Measurements from ENCODE around the gene RAB11A.

RAB11A gene

DNA sequence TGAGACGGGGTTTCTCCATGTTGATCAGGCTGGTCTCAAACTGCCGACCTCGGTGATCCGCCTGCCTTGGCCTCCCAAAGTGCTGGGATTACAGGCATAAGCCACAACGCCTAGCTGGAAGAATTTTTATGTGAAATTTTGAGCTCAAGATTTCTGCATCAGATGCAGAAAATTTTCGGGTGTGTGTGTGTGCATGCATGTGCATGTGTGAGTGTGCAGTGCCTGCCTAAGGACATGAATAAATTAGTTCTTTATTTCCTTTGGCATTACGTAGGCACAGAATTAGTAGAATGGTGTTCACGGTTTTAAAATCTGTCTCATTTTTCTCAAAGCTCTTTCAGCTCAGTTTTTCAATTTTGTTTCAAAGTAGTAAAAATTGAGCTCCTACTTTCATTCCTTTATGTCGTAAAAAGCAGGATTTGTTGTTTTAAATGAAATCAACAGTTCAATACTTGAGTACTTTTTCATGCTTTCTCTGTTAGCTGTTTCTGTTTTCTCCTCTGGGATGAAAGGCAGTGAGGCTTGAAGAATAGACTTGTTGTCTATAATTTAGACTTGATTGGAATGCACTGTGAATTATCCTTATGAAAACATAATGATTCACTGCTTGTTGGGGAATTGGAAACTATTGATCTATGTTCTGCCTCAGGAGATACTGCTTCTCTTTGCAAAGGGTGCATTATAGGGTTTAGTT lies 23.3 kb upstream of the RAB11A start:
- TF ChIP-seq ZFP30 (CRISPR knock-in tag; IDR thresholded peaks at IDR 0.05) (no peak), ZNF8 (CRISPR knock-in tag; IDR thresholded peaks at IDR 0.05) (no peak), ESRRG (CRISPR knock-in tag; IDR thresholded peaks at IDR 0.05) (no peak), CREB5 (CRISPR knock-in tag; IDR thresholded peaks at IDR 0.05; ENCODE audit: low read depth) (no peak), BACH2 (CRISPR knock-in tag; IDR thresholded peaks at IDR 0.05; ENCODE audit: borderline replicate concordance) (no peak), SNAI2 (CRISPR knock-in tag; IDR thresholded peaks at IDR 0.05) (no peak), ARNTL (CRISPR knock-in tag; IDR thresholded peaks at IDR 0.05; ENCODE audit: borderline replicate concordance, low read depth) (no peak), PPARA (CRISPR knock-in tag; IDR thresholded peaks at IDR 0.05; ENCODE audit: borderline replicate concordance) (no peak), ZC3H10 (CRISPR knock-in tag; IDR thresholded peaks at IDR 0.05) (no peak), ZFP3 (CRISPR knock-in tag; IDR thresholded peaks at IDR 0.05) (no peak), OSR1 (CRISPR knock-in tag; IDR thresholded peaks at IDR 0.05) (no peak), GLIS3 (CRISPR knock-in tag; IDR thresholded peaks at IDR 0.05) (no peak), CSDC2 (CRISPR knock-in tag; IDR thresholded peaks at IDR 0.05) (no peak), ZNF565 (CRISPR knock-in tag; conservative IDR thresholded peaks at IDR 0.05; ENCODE audit: low read depth) (no peak), TOX (CRISPR knock-in tag; IDR thresholded peaks at IDR 0.05; ENCODE audit: borderline replicate concordance) (no peak), RARB (CRISPR knock-in tag; IDR thresholded peaks at IDR 0.05) (no peak)
- TF ChIP-seq, protein P1, sequence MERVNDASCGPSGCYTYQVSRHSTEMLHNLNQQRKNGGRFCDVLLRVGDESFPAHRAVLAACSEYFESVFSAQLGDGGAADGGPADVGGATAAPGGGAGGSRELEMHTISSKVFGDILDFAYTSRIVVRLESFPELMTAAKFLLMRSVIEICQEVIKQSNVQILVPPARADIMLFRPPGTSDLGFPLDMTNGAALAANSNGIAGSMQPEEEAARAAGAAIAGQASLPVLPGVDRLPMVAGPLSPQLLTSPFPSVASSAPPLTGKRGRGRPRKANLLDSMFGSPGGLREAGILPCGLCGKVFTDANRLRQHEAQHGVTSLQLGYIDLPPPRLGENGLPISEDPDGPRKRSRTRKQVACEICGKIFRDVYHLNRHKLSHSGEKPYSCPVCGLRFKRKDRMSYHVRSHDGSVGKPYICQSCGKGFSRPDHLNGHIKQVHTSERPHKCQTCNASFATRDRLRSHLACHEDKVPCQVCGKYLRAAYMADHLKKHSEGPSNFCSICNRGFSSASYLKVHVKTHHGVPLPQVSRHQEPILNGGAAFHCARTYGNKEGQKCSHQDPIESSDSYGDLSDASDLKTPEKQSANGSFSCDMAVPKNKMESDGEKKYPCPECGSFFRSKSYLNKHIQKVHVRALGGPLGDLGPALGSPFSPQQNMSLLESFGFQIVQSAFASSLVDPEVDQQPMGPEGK (CRISPR knock-in tag; IDR thresholded peaks at IDR 0.05; ENCODE audit: borderline replicate concordance): no peak
- TF ChIP-seq, protein P2, sequence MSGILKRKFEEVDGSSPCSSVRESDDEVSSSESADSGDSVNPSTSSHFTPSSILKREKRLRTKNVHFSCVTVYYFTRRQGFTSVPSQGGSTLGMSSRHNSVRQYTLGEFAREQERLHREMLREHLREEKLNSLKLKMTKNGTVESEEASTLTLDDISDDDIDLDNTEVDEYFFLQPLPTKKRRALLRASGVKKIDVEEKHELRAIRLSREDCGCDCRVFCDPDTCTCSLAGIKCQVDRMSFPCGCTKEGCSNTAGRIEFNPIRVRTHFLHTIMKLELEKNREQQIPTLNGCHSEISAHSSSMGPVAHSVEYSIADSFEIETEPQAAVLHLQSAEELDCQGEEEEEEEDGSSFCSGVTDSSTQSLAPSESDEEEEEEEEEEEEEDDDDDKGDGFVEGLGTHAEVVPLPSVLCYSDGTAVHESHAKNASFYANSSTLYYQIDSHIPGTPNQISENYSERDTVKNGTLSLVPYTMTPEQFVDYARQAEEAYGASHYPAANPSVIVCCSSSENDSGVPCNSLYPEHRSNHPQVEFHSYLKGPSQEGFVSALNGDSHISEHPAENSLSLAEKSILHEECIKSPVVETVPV (CRISPR knock-in tag; IDR thresholded peaks at IDR 0.05): no peak
- TF ChIP-seq, protein P3, sequence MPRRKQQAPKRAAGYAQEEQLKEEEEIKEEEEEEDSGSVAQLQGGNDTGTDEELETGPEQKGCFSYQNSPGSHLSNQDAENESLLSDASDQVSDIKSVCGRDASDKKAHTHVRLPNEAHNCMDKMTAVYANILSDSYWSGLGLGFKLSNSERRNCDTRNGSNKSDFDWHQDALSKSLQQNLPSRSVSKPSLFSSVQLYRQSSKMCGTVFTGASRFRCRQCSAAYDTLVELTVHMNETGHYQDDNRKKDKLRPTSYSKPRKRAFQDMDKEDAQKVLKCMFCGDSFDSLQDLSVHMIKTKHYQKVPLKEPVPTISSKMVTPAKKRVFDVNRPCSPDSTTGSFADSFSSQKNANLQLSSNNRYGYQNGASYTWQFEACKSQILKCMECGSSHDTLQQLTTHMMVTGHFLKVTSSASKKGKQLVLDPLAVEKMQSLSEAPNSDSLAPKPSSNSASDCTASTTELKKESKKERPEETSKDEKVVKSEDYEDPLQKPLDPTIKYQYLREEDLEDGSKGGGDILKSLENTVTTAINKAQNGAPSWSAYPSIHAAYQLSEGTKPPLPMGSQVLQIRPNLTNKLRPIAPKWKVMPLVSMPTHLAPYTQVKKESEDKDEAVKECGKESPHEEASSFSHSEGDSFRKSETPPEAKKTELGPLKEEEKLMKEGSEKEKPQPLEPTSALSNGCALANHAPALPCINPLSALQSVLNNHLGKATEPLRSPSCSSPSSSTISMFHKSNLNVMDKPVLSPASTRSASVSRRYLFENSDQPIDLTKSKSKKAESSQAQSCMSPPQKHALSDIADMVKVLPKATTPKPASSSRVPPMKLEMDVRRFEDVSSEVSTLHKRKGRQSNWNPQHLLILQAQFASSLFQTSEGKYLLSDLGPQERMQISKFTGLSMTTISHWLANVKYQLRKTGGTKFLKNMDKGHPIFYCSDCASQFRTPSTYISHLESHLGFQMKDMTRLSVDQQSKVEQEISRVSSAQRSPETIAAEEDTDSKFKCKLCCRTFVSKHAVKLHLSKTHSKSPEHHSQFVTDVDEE (CRISPR knock-in tag; IDR thresholded peaks at IDR 0.05): no peak
- ATAC-seq: no peak

GRCh38 chr15:65847989-65848388 lies 21.3 kb upstream of the RAB11A start:
- TF ChIP-seq ESRRG (CRISPR knock-in tag; IDR thresholded peaks at IDR 0.05) (no peak), POU6F1 (CRISPR knock-in tag; IDR thresholded peaks at IDR 0.05; ENCODE audit: borderline replicate concordance, low read depth) (no peak), ZFP30 (CRISPR knock-in tag; IDR thresholded peaks at IDR 0.05) (no peak), SNAI2 (CRISPR knock-in tag; IDR thresholded peaks at IDR 0.05) (no peak), ARNTL (CRISPR knock-in tag; IDR thresholded peaks at IDR 0.05; ENCODE audit: borderline replicate concordance, low read depth) (no peak), TCF4 (CRISPR knock-in tag; IDR thresholded peaks at IDR 0.05; ENCODE audit: borderline replicate concordance) (no peak), PPARA (CRISPR knock-in tag; IDR thresholded peaks at IDR 0.05; ENCODE audit: borderline replicate concordance) (no peak), ZFP3 (CRISPR knock-in tag; IDR thresholded peaks at IDR 0.05) (no peak), BACH2 (CRISPR knock-in tag; IDR thresholded peaks at IDR 0.05; ENCODE audit: borderline replicate concordance) (no peak), OSR1 (CRISPR knock-in tag; IDR thresholded peaks at IDR 0.05) (no peak), ISL1 (CRISPR knock-in tag; IDR thresholded peaks at IDR 0.05) (no peak), GLIS3 (CRISPR knock-in tag; IDR thresholded peaks at IDR 0.05) (no peak), ZC3H10 (CRISPR knock-in tag; IDR thresholded peaks at IDR 0.05) (no peak), RARB (CRISPR knock-in tag; IDR thresholded peaks at IDR 0.05) (no peak)
- TF ChIP-seq, protein P1 (CRISPR knock-in tag; IDR thresholded peaks at IDR 0.05; ENCODE audit: borderline replicate concordance): no peak
- TF ChIP-seq, protein P3 (CRISPR knock-in tag; IDR thresholded peaks at IDR 0.05): no peak
- ATAC-seq: no peak

Measured in SK-N-SH treated with all-trans-retinoic acid at 6 μM for 48 hours (cell line).